Activated gamma-delta T cell treated with Interleukin-2 at 50 U/mL for 16 hours (primary cell): Measurements from ENCODE around the gene SLC44A4.
"Not testable (repeated sequence)": the region's sequence is repeated elsewhere in the genome, so short reads cannot be mapped to it uniquely, and the experiment has no call there.

Experiments
- DNase-seq: peaks from one replicate; pipeline ENCODE4 v3.0.0-alpha.2; 2020

The SLC44A4 gene

DNA sequence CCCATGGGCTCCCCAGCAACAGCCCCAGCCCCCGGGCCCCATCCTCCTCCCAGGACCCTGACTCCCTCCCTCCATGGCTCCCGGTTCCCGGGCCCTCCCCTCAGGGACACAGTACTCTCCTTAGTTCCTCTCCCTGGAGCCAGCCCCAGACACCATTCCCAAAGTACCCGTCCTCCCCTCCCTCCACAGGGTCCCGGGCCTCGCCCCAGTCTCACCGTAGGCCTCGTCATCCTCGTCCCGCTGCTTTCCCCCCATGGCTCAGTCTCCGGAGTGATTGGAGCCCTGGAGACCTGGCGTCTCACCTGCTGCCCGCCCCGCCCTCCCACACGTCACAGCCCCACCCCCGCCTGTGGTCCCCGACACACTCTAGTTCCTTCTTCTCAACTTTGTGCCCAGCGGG, at the start of gene SLC44A4:
SLC44A4 (minus strand) TSS at position 272 of the 400 bp plus-strand sequence; CDS start at position 255, 17 bp downstream.
- no peak for DNase-seq

DNA sequence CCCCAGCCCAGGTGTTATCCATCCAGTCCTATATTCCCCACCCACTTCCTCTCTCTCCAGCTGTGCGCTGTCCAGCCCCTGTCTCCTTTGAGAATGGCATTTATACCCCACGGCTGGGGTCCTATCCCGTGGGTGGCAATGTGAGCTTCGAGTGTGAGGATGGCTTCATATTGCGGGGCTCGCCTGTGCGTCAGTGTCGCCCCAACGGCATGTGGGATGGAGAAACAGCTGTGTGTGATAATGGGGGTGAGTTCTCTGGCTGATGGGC, 49.8 kb upstream of the SLC44A4 start:
- DNase-seq: no peak

- no peak for DNase-seq
Observed at GRCh38 chr6:31927863-31928671, 49.3 kb upstream of the SLC44A4 start.

- no peak for DNase-seq
Observed at GRCh38 chr6:31927242-31927862, 48.6 kb upstream of the SLC44A4 start, which contains the start of gene C2. Gene C2, plus strand, starts transcription at chr6:31927717. Its CDS starts 36 bp downstream, at chr6:31927753.

DNA sequence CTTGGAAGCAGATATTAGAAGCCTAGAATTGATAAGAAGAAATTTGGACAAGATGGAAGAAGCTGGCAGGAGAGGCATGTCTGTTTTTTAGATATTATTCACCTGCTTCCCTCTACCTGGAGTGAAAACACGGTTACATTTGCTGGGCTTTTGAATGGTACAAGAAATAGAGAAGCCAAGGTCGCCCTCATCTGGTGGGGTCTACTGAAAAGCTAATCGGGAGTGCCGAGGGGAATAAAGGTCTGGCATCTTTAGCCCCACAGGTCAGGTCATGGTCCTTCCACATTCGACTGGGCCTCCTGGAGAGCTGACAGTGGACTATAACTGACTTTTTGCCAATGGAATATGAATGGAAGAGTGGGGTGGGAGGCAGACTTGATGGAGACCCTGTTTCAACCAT, 44.1 kb upstream of the SLC44A4 start:
- no peak for DNase-seq

DNA sequence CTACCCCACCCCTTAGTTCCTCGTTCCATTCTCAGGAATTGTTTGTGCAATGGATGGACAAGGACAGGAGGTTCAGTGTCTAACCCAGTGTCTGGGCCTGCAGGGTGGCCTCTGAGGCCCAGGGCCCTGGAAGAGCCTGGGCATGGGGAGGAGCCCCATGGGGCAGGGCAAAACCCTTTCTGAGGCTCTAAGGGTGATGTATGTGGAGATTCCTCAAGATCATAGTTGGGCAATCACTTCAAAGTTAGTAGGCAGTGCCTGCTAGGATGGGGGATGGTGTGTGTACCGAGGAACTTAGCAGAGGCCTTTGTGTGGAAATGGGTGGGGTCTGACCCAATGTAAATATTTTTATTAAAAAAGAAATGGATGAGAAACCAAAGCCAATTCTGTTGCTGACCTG, 42.0 kb upstream of the SLC44A4 start:
- no peak for DNase-seq

DNA sequence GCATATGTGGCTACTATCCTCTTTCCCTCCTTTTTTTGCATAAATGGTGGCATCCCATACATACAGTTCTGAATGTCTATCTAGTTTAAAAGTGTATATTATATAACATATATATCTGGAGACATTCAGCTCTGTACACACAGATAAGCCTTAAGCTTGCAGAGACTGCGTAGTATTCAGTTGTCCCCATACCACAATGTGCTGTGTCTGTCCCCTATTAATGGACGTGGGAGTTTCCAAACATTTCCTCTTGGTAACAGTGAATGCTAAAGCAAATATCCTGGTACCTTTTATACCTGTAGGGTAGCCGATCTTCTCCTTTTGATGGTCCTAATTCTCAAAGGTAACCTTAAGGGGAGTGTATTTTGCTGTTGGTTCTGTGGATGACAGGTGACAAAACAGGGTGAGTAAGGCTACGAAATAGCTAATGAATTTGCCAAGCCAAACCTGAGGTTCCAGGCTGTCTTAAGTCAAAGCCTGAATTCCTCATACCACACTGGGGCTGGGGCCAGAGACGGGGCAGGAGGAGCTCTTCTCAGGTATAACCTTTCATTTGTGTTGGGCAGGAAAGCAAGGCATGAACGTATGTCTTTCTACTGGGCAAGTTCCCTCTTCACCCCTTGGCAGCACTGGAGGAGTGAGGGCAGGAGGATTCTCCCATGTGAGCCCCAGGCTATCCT, 41.0 kb upstream of the SLC44A4 start:
- no peak for DNase-seq

DNA sequence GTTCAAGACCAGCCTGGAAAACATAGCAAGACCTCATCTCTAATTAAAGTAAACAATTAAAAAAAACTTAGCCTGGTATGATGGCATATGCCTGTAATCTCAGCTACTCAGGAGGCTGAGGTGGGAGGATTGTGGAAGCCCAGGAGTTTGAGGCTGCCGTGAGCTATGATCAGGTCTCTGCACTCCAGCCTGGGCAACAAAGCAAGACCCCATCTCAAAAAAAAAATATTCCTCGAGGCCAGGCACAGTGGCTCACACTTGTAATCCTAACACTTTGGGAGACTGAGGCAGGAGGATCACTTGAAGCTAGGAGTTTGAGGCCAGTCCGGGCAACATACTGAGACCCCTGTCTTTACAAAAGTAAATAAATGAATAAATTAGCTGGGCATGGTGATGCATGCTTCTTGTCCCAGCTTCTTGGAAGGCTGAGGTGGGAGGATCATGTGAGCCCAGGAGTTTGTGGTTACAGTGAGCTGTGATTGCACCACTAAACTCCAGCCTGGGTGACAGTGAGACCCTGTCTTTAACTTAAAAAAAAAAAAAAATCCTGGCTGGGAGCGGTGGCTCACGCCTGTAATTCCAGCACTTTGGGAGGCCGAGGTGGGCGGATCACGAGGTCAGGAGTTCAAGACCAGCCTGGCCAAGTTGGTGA, 39.4 kb upstream of the SLC44A4 start:
- DNase-seq: no peak

DNA sequence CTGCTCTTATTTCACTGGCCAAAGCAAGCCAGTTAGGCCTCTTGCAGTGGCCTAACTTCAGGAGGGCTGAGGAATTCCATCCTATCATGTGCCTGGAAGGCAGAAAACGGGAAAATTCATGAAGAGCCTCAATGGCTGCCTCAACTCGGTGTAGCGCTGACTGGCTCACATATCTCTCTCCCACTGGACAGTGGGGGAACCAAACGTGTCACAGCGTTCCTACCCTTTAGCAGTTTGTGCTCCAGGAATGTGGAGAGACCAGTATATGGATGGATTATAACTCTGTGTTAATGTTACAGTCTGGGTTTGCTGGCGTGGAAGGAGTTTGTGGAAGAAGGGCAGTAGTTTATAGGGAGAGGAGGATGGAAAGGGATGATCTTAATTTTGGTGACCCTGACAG, 37.0 kb upstream of the SLC44A4 start:
- no peak for DNase-seq

DNA sequence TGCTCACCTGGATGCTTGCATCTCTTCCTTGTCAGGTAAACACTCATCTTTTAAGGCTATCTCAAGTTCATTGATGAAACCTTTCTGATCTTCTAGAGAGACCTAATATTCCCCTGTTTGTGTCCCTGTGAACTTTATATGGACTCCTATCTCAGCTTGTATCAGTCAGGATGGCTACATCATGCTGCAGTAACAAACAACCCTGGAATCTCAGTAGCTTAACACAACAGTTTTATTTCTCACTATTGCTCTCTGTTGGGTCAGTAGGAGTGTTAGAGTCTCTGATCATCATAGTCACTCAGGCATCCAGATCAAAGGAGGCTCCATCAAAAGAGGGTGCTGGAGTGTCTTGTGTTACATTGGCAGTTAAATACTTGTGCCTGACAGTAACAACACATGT, 36.6 kb upstream of the SLC44A4 start:
- no peak for DNase-seq

GRCh38 chr6:31911826-31912585, 33.2 kb upstream of the SLC44A4 start:
- no peak for DNase-seq

- not testable (repeated sequence) for DNase-seq
Observed at GRCh38 chr6:31909298-31909697, 30.5 kb upstream of the SLC44A4 start.

- no peak for DNase-seq
Observed at GRCh38 chr6:31908791-31909190, 30.0 kb upstream of the SLC44A4 start.

GRCh38 chr6:31908255-31908654, 29.5 kb upstream of the SLC44A4 start:
- DNase-seq: not testable (repeated sequence)

GRCh38 chr6:31907158-31907813, 28.5 kb upstream of the SLC44A4 start:
- no peak for DNase-seq

DNA sequence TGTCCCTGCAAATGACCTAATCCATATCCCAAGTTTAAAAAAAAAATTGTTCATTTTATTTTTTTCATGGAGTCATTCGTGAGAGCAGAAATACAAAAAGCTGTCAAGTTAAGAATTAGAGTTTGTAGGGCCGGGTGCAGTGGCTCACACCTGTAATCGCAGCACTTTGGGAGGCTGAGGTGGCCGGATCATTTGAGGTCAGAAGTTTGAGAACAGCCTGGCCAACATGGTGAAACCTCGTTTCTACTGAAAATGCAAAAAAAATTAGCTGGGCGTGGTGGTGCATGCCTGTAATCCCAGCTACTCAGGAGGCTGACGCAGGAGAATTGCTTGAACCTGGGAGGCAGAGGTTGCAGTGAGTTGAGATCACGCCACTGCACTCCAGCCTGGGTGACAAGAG, 27.9 kb upstream of the SLC44A4 start:
- not testable (repeated sequence) for DNase-seq

DNA sequence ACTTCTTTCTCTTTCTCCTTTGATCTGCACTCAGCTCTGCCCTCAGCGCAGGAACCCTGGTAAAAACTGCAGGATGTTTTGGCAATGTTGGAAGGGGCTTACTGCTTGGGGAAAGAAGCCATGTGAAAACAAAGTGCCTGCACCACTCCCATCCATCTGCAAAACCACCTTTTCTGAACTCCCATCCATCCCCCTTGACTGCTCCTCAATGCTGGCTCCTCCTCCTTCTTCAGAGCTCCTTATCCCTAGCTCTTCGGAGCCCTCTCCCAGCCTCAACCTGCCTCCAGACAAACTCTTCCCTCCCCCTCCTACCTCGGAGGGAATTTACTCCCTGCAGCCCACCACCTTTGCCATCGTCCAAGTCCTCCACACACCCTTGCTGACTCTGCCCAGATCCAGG, 27.3 kb upstream of the SLC44A4 start:
- DNase-seq: no peak

- no peak for DNase-seq
Observed at GRCh38 chr6:31905041-31905440, 26.2 kb upstream of the SLC44A4 start.

DNA sequence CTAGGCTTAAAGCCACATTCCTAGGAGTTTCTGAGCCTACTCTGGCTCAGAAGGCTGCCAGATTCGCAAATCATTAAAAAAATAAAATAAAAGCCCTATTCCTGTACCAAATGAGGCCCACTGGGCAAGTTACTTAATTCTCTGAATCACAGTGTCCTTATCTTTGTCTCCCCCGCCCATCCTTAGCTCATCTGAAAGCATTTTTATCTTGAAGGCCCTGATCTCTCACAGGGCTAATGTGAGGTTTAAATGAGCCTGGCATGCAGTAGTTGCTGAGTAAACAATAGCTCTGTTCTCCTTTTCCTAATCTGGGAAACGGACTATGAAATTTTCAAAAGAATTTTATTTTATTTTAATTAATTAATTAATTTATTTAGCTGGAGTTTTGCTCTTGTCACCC, 25.2 kb upstream of the SLC44A4 start:
- no peak for DNase-seq

GRCh38 chr6:31901953-31902643, 23.3 kb upstream of the SLC44A4 start, which contains the start of gene ZBTB12:
Gene ZBTB12, minus strand, starts transcription at chr6:31902086. Its CDS starts 781 bp downstream, at chr6:31901305.
- peak; percentile 82 for DNase-seq

- peak; percentile 69 for DNase-seq
Observed at GRCh38 chr6:31901415-31901952, 22.7 kb upstream of the SLC44A4 start.
